HepG2 (cell line): Measurements from ENCODE around the gene KTN1. TPM values are rescaled to one million over a fixed set of nuclear protein-coding genes. Genes with fewer than 3 reads are reported as not detected.

Source experiments
- ATAC-seq: fragments of 200-7000 bp; cut with Tn5 transposase; 3 replicates; pipeline ENCODE4 v1.9.1; 2020; ENCODE audit warnings: mild to moderate bottlenecking, moderate library complexity
- BruUV-seq: library from RNA; stranded (reverse); fragments of 400-500 nt; replicated peaks from 2 replicates; lab custom pipeline; 2021; lab: Mats Ljungman, UMichigan
- CTCF ChIA-PET: fragments of 300-600 bp; formaldehyde crosslinking; extraction: SDS; loops from one replicate; lab custom pipeline; 2021; ENCODE audit warnings: low total read pairs, inconsistent platforms, low intra/inter-chr PET ratio; lab: Yijun Ruan, JAX
- POLR2A ChIA-PET: fragments of 350-600 bp; sonication (Branson Sonifier 250); formaldehyde crosslinking; loops from one replicate; lab custom pipeline; 2020; ENCODE audit warnings: antibody characterized with exemption, inconsistent platforms; lab: Yijun Ruan, JAX
- DNase-seq: peaks from one replicate; pipeline ENCODE4 v3.0.0-alpha.2; 2015; ENCODE audit warnings: low spot score
- FAIRE-seq: peaks from 3 replicates; lab custom pipeline; 2011; peaks lifted over from hg19 to GRCh38; lab: Jason Lieb, UNC
- H2AFZ ChIP-seq: one replicate; pipeline ENCODE4 v1.6.1; 2011; ENCODE audit warnings: low read length, inconsistent platforms
- H3K27ac ChIP-seq: fragments of 300-600 bp; 3 replicates; pipeline ENCODE4 v1.8.0; 2011; ENCODE audit warnings: mixed run types, mild to moderate bottlenecking, mixed read lengths, low read length, inconsistent platforms; ENCODE audit not compliant: insufficient read depth; ENCODE audit errors: extremely low read length
- H3K27me3 ChIP-seq, 2 experiments: fragments of 200-600 bp in 1 of 2; 2 replicates in 1 of 2; 3 replicates in 1 of 2; pipeline versions ENCODE4 v1.6.0 to v1.8.0; 2011; ENCODE audit warnings: low read length in 2 of 2, mild to moderate bottlenecking in 2 of 2, moderate library complexity in 2 of 2, inconsistent platforms in 1 of 2; ENCODE audit not compliant: insufficient read depth in 2 of 2, control insufficient read depth in 1 of 2
- H3K36me3 ChIP-seq, 2 experiments: fragments of 200-600 bp in 1 of 2; replicated peaks in 1 of 2; 2 replicates in 1 of 2; 3 replicates in 1 of 2; pipeline versions ENCODE4 v1.5.1 to v1.8.0; 2011; ENCODE audit warnings: low read length in 2 of 2, inconsistent platforms in 1 of 2; ENCODE audit not compliant: insufficient read depth in 2 of 2, control insufficient read depth in 1 of 2
- H3K4me1 ChIP-seq: 2 replicates; pipeline ENCODE4 v1.5.1; 2012; ENCODE audit warnings: low read length, inconsistent platforms; ENCODE audit not compliant: insufficient read depth
- H3K4me2 ChIP-seq: 2 replicates; pipeline ENCODE4 v1.6.0; 2011; ENCODE audit warnings: low read depth, low read length, inconsistent platforms
- H3K4me3 ChIP-seq, 3 experiments: fragments of 200-600 bp in 1 of 3; sonication (generic), shearing (Covaris generic) in 1 of 3; replicated peaks in 1 of 3; 2 replicates each; pipeline ENCODE4 v1.5.1; 2011 to 2016; ENCODE audit warnings: low read length in 3 of 3, inconsistent platforms in 2 of 3, low read depth in 2 of 3, mild to moderate bottlenecking in 2 of 3, control low read depth in 1 of 3, mixed read lengths in 1 of 3; ENCODE audit not compliant: insufficient read depth in 1 of 3
- H3K79me2 ChIP-seq: one replicate; pipeline ENCODE4 v1.6.1; 2011; ENCODE audit warnings: low read length, inconsistent platforms; ENCODE audit not compliant: insufficient read depth
- H3K9ac ChIP-seq: 2 replicates; pipeline ENCODE4 v1.6.0; 2011; ENCODE audit warnings: mild to moderate bottlenecking, low read depth, low read length, inconsistent platforms; ENCODE audit not compliant: insufficient read depth
- H3K9me3 ChIP-seq: 2 replicates; pipeline ENCODE4 v1.5.1; 2012; ENCODE audit warnings: mild to moderate bottlenecking, low read length
- H4K20me1 ChIP-seq: 2 replicates; pipeline ENCODE4 v1.6.0; 2011; ENCODE audit warnings: inconsistent platforms, mild to moderate bottlenecking, low read length, moderate library complexity; ENCODE audit not compliant: insufficient read depth
- MIER2 ChIP-seq: IDR thresholded peaks from 2 replicates; pipeline ENCODE4 v1.6.1; 2016; ENCODE audit warnings: missing biosample characterization, missing genetic modification reagents
- NFE2L1 ChIP-seq: sonication (generic); formaldehyde crosslinking; IDR thresholded peaks from 2 replicates; pipeline ENCODE4 v1.4.0; 2020; ENCODE audit warnings: missing genetic modification reagents, mild to moderate bottlenecking, borderline replicate concordance
- PCBP2 ChIP-seq: fragments of 200-400 bp; formaldehyde crosslinking; optimal IDR thresholded peaks from 2 replicates; pipeline ENCODE3; 2018; ENCODE audit warnings: low read length, low read depth; ENCODE audit not compliant: poor library complexity, severe bottlenecking
- RARA ChIP-seq: IDR thresholded peaks from 2 replicates; pipeline ENCODE4 v1.6.1; 2016; ENCODE audit warnings: missing genetic modification reagents, missing compliant biosample characterization
- ZC3H13 ChIP-seq: sonication (generic); formaldehyde crosslinking; IDR thresholded peaks from 2 replicates; pipeline ENCODE4 v1.8.1; 2023; ENCODE audit warnings: mild to moderate bottlenecking, missing genetic modification reagents, moderate library complexity
- ZNF317 ChIP-seq: sonication (generic); formaldehyde crosslinking; IDR thresholded peaks from 2 replicates; pipeline ENCODE4 v1.5.0; 2020; ENCODE audit warnings: mild to moderate bottlenecking, missing genetic modification reagents
- WGBS: methylation state at CpG from one replicate; pipeline ENCODE4 v1.1.6; 2017; ENCODE audit warnings: low lambda C conversion rate; 5-methylcytosine and 5-hydroxymethylcytosine counted together
- in situ Hi-C: cut with HindIII; loops from 2 replicates; pipeline ENCODE4 v1.10.0; 2017; ENCODE audit warnings: low pct_unique_long_range_greater_than_20kb; ENCODE audit not compliant: extremely low pct_ligation_motif_present
- intact Hi-C: fragments of 100-400 bp; cut with micrococcal nuclease; formaldehyde crosslinking; loops from one replicate; pipeline ENCODE4 v1.10.0; 2022; ENCODE audit not compliant: unreplicated experiment
- polyA plus RNA-seq, 8 experiments: library from polyadenylated mRNA; depleted of rRNA in 3 of 8; stranded (reverse) in 7 of 8; unstranded in 1 of 8; fragments of >200 nt; fragmentation: Illumina TruSeq in 4 of 8; extraction: Trizol in 4 of 8; gene quantifications; 2 replicates each; pipeline versions ENCODE4 v1.2.1 to v1.2.3, GENCODE V29; 2011 to 2016; ENCODE audit warnings: low read depth in 4 of 8, missing spikeins in 1 of 8, mixed read lengths in 1 of 8; ENCODE audit not compliant: insufficient read depth in 1 of 8
- total RNA-seq, 5 experiments: library from RNA; depleted of rRNA; stranded (reverse); fragments of >200 nt; fragmentation: Illumina TruSeq; extraction: Trizol; gene quantifications; 2 replicates each; pipeline ENCODE4 v1.2.3, GENCODE V29; 2016; ENCODE audit warnings: low read depth in 1 of 5
- TF ChIP-seq, protein P1 (sequence below): sonication (generic); formaldehyde crosslinking; IDR thresholded peaks from 2 replicates; pipeline ENCODE4 v1.5.0; 2020; ENCODE audit warnings: mild to moderate bottlenecking, low read depth, missing genetic modification reagents, borderline replicate concordance
- TF ChIP-seq, protein P2 (sequence below): sonication (generic); formaldehyde crosslinking; IDR thresholded peaks from one replicate; pipeline ENCODE4 v1.5.1; 2020; ENCODE audit warnings: mild to moderate bottlenecking, missing genetic modification reagents; ENCODE audit errors: not compliant biosample characterization
- TF ChIP-seq, protein P3 (sequence below): IDR thresholded peaks from 2 replicates; pipeline ENCODE4 v1.6.1; 2012; ENCODE audit warnings: low read length, improper control_type of control experiment
- TF ChIP-seq, protein P4 (sequence below): sonication (generic); formaldehyde crosslinking; conservative IDR thresholded peaks from 2 replicates; pipeline ENCODE4 v1.8.0; 2022; ENCODE audit warnings: low read depth, missing genetic modification reagents

Gene KTN1
- total and polyA plus RNA-seq, 2 of the 13 experiments (the other 11 are each of a cell fraction or from before 2014, with no cell fraction given), result 60.6 to 169 TPM

DNA sequence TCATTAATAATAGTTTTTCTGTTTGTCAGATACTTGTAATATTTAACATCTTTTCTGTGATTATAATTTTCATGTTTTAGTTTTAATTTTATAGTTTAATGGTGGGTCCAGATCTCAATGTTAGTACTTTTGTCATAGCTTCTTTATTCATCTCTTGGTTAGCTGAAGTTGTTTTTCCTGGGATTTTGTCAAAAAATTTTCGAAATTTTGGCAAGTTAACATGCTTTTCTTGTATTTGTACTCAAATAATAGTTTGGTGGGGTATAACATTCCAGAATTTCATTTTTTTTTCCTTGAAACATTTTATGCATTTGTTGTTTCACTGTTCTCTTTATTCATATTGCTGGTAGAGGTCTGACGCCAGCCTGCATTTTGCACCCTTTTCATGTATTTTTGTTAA, 45.5 kb downstream of the KTN1 start:
- CTCF ChIA-PET, result no interaction called here
- Histone ChIP-seq H3K36me3 (peaks cover 7 to 57% of the 10 kb centered on the region in 2 experiments; a peak in 4 of 5 replicates), H3K4me3 (no peak overlapping the region), H3K4me2 (no peak overlapping the region), H3K27me3 (no peaks in the 10 kb centered on the region), H3K79me2 (no peaks in the 10 kb centered on the region), H3K9me3 (no peaks in the 10 kb centered on the region), H3K4me1 (no peaks in the 10 kb centered on the region), H4K20me1 (no peaks in the 10 kb centered on the region), H3K9ac (no peak overlapping the region), H2AFZ (no peak overlapping the region), H3K27ac (no peak overlapping the region)
- POLR2A ChIA-PET, result no interaction called here
- intact Hi-C loops (no loop called here), in situ Hi-C loops (no loop called here)
- ATAC-seq, result no peak
- no TSS peak for BruUV-seq
- WGBS, result 42% methylated on average over 2 of the region's 2 CpGs
- DNase-seq, result no peak
- no peak for FAIRE-seq
- no peak for TF ChIP-seq MIER2
- TF ChIP-seq, protein P1, sequence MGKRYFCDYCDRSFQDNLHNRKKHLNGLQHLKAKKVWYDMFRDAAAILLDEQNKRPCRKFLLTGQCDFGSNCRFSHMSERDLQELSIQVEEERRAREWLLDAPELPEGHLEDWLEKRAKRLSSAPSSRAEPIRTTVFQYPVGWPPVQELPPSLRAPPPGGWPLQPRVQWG (CRISPR knock-in tag), result no peak
- no peak for TF ChIP-seq PCBP2
- no peak for TF ChIP-seq RARA (CRISPR knock-in tag)
- TF ChIP-seq, protein P2, sequence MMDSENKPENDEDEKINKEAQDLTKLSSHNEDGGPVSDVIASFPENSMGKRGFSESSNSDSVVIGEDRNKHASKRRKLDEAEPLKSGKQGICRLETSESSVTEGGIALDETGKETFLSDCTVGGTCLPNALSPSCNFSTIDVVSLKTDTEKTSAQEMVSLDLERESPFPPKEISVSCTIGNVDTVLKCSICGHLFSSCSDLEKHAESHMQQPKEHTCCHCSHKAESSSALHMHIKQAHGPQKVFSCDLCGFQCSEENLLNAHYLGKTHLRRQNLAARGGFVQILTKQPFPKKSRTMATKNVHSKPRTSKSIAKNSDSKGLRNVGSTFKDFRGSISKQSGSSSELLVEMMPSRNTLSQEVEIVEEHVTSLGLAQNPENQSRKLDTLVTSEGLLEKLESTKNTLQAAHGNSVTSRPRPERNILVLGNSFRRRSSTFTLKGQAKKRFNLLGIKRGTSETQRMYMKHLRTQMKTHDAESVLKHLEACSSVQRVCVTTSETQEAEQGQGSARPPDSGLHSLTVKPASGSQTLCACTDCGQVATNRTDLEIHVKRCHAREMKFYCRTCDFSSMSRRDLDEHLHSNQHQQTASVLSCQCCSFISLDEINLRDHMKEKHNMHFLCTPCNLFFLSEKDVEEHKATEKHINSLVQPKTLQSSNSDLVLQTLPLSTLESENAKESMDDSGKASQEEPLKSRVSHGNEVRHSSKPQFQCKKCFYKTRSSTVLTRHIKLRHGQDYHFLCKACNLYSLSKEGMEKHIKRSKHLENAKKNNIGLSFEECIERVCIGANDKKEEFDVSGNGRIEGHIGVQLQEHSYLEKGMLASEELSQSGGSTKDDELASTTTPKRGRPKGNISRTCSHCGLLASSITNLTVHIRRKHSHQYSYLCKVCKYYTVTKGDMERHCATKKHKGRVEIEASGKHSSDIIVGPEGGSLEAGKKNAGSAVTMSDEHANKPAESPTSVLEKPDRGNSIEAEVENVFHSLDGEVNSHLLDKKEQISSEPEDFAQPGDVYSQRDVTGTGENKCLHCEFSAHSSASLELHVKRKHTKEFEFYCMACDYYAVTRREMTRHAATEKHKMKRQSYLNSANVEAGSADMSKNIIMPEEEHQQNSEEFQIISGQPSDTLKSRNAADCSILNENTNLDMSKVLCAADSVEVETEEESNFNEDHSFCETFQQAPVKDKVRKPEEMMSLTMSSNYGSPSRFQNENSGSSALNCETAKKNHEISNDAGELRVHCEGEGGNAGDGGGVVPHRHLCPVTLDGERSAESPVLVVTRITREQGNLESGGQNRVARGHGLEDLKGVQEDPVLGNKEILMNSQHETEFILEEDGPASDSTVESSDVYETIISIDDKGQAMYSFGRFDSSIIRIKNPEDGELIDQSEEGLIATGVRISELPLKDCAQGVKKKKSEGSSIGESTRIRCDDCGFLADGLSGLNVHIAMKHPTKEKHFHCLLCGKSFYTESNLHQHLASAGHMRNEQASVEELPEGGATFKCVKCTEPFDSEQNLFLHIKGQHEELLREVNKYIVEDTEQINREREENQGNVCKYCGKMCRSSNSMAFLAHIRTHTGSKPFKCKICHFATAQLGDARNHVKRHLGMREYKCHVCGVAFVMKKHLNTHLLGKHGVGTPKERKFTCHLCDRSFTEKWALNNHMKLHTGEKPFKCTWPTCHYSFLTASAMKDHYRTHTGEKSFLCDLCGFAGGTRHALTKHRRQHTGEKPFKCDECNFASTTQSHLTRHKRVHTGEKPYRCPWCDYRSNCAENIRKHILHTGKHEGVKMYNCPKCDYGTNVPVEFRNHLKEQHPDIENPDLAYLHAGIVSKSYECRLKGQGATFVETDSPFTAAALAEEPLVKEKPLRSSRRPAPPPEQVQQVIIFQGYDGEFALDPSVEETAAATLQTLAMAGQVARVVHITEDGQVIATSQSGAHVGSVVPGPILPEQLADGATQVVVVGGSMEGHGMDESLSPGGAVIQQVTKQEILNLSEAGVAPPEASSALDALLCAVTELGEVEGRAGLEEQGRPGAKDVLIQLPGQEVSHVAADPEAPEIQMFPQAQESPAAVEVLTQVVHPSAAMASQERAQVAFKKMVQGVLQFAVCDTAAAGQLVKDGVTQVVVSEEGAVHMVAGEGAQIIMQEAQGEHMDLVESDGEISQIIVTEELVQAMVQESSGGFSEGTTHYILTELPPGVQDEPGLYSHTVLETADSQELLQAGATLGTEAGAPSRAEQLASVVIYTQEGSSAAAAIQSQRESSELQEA, result no peak
- TF ChIP-seq, protein P3, sequence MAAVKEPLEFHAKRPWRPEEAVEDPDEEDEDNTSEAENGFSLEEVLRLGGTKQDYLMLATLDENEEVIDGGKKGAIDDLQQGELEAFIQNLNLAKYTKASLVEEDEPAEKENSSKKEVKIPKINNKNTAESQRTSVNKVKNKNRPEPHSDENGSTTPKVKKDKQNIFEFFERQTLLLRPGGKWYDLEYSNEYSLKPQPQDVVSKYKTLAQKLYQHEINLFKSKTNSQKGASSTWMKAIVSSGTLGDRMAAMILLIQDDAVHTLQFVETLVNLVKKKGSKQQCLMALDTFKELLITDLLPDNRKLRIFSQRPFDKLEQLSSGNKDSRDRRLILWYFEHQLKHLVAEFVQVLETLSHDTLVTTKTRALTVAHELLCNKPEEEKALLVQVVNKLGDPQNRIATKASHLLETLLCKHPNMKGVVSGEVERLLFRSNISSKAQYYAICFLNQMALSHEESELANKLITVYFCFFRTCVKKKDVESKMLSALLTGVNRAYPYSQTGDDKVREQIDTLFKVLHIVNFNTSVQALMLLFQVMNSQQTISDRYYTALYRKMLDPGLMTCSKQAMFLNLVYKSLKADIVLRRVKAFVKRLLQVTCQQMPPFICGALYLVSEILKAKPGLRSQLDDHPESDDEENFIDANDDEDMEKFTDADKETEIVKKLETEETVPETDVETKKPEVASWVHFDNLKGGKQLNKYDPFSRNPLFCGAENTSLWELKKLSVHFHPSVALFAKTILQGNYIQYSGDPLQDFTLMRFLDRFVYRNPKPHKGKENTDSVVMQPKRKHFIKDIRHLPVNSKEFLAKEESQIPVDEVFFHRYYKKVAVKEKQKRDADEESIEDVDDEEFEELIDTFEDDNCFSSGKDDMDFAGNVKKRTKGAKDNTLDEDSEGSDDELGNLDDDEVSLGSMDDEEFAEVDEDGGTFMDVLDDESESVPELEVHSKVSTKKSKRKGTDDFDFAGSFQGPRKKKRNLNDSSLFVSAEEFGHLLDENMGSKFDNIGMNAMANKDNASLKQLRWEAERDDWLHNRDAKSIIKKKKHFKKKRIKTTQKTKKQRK, result no peak
- no peak for TF ChIP-seq ZNF317
- TF ChIP-seq NFE2L1 (CRISPR knock-in tag), result no peak
- TF ChIP-seq, protein P4, sequence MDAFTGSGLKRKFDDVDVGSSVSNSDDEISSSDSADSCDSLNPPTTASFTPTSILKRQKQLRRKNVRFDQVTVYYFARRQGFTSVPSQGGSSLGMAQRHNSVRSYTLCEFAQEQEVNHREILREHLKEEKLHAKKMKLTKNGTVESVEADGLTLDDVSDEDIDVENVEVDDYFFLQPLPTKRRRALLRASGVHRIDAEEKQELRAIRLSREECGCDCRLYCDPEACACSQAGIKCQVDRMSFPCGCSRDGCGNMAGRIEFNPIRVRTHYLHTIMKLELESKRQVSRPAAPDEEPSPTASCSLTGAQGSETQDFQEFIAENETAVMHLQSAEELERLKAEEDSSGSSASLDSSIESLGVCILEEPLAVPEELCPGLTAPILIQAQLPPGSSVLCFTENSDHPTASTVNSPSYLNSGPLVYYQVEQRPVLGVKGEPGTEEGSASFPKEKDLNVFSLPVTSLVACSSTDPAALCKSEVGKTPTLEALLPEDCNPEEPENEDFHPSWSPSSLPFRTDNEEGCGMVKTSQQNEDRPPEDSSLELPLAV (CRISPR knock-in tag), result no peak
- TF ChIP-seq ZC3H13 (CRISPR knock-in tag), result no peak
